ENCODE data around the gene UBE2V1. TPM values are rescaled to one million over a fixed set of nuclear protein-coding genes. Genes with fewer than 3 reads are reported as not detected.

The UBE2V1 gene
- total and polyA plus RNA-seq, 10 of the 15 experiments (the other 5 are each of a cell fraction or from before 2014, with no cell fraction given) = 51.8 to 219 (median 141) TPM

DNA sequence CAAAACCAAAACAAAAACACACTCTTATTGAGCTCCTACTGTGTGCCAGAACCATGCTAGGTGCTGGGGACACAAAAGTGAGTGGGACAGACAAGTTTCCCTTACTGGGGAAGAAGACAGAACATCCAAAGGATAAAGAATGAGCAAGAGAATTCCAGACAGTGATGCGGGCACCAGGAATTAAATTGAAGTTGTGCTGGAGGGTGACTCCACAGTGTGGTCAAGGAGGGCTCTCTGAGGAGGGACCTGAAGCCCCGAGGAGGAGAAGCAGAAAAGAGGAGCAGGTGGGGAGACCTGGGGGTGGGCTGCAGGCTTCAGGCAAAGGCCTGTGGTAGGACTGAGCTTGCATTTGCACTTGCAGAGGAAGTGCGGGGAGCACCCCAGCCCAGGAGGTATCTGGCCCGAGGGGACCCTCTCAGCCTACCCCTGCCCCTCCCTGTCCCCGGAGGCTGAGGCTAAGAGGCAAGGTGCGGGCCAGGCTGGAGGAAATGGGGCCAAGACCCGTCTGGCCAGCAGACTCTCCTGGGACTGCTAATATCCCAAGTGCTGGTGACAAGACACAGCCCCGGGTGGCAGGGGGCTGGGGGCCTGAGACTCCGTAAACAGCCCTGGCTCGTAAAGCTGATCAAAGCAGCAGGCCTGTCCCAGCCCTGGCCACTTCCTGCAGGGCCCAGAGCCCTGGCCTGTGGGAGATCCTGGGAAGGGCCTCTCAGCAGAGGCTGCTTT, 73.1 kb downstream of the UBE2V1 start:
- H3K27me3 ChIP-seq (replicated peaks in 1 of 2; ENCODE audit: control insufficient read depth in 2 of 2, insufficient read depth in 2 of 2, low read length in 1 of 2) = no peaks in the 10 kb centered on the region; a peak in 1 of 4 replicates
- no peaks in the 10 kb centered on the region for H3K9me3 ChIP-seq (replicated peaks; ENCODE audit: control insufficient read depth, insufficient read depth, low read length)
- no peak overlapping the region for H2AFZ ChIP-seq (ENCODE audit: control insufficient read depth, low read depth, low read length)
- TF ChIP-seq POLR2A (IDR thresholded peaks at IDR 0.05; ENCODE audit: low read depth, low read length) = no peak
- TF ChIP-seq IRF4 (IDR thresholded peaks at IDR 0.05; ENCODE audit: low read depth, low read length) = no peak
- no peak for TF ChIP-seq POLR2AphosphoS5 (IDR thresholded peaks at IDR 0.05; ENCODE audit: low read length)
- TF ChIP-seq KAT2A (conservative IDR thresholded peaks at IDR 0.05; ENCODE audit: control insufficient read depth, low read depth, low read length) = no peak
- TF ChIP-seq WRNIP1 (IDR thresholded peaks at IDR 0.05; ENCODE audit: borderline replicate concordance, low read depth, low read length) = no peak
- TF ChIP-seq, protein P1, sequence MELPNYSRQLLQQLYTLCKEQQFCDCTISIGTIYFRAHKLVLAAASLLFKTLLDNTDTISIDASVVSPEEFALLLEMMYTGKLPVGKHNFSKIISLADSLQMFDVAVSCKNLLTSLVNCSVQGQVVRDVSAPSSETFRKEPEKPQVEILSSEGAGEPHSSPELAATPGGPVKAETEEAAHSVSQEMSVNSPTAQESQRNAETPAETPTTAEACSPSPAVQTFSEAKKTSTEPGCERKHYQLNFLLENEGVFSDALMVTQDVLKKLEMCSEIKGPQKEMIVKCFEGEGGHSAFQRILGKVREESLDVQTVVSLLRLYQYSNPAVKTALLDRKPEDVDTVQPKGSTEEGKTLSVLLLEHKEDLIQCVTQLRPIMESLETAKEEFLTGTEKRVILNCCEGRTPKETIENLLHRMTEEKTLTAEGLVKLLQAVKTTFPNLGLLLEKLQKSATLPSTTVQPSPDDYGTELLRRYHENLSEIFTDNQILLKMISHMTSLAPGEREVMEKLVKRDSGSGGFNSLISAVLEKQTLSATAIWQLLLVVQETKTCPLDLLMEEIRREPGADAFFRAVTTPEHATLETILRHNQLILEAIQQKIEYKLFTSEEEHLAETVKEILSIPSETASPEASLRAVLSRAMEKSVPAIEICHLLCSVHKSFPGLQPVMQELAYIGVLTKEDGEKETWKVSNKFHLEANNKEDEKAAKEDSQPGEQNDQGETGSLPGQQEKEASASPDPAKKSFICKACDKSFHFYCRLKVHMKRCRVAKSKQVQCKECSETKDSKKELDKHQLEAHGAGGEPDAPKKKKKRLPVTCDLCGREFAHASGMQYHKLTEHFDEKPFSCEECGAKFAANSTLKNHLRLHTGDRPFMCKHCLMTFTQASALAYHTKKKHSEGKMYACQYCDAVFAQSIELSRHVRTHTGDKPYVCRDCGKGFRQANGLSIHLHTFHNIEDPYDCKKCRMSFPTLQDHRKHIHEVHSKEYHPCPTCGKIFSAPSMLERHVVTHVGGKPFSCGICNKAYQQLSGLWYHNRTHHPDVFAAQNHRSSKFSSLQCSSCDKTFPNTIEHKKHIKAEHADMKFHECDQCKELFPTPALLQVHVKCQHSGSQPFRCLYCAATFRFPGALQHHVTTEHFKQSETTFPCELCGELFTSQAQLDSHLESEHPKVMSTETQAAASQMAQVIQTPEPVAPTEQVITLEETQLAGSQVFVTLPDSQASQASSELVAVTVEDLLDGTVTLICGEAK (IDR thresholded peaks at IDR 0.05; ENCODE audit: borderline replicate concordance) = no peak
- no peak for TF ChIP-seq RB1 (IDR thresholded peaks at IDR 0.05; ENCODE audit: borderline replicate concordance)
- TF ChIP-seq POU2F2 (IDR thresholded peaks at IDR 0.05; ENCODE audit: borderline replicate concordance, low read depth, low read length) = no peak
- TF ChIP-seq, protein P2, sequence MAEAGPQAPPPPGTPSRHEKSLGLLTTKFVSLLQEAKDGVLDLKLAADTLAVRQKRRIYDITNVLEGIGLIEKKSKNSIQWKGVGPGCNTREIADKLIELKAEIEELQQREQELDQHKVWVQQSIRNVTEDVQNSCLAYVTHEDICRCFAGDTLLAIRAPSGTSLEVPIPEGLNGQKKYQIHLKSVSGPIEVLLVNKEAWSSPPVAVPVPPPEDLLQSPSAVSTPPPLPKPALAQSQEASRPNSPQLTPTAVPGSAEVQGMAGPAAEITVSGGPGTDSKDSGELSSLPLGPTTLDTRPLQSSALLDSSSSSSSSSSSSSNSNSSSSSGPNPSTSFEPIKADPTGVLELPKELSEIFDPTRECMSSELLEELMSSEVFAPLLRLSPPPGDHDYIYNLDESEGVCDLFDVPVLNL (IDR thresholded peaks at IDR 0.05; ENCODE audit: low read depth, low read length) = no peak
- no peak for TF ChIP-seq HDAC2 (IDR thresholded peaks at IDR 0.05)
- no peak for TF ChIP-seq MYC (IDR thresholded peaks at IDR 0.05; ENCODE audit: insufficient read depth, insufficient read length, insufficient replicate concordance, low read length, severe bottlenecking)
- TF ChIP-seq, protein P3, sequence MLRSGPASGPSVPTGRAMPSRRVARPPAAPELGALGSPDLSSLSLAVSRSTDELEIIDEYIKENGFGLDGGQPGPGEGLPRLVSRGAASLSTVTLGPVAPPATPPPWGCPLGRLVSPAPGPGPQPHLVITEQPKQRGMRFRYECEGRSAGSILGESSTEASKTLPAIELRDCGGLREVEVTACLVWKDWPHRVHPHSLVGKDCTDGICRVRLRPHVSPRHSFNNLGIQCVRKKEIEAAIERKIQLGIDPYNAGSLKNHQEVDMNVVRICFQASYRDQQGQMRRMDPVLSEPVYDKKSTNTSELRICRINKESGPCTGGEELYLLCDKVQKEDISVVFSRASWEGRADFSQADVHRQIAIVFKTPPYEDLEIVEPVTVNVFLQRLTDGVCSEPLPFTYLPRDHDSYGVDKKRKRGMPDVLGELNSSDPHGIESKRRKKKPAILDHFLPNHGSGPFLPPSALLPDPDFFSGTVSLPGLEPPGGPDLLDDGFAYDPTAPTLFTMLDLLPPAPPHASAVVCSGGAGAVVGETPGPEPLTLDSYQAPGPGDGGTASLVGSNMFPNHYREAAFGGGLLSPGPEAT (IDR thresholded peaks at IDR 0.05; ENCODE audit: low read depth) = no peak
- TF ChIP-seq SMARCA5 (IDR thresholded peaks at IDR 0.05) = no peak
- no peak for ATAC-seq
- 46% methylated on average over 10 of the region's 10 CpGs for WGBS (ENCODE audit: insufficient coverage, insufficient replicate concordance, low lambda C conversion rate, missing lambda C conversion rate)
- no peaks in the 10 kb centered on the region for H3K36me3 ChIP-seq (ENCODE audit: control insufficient read depth in 2 of 2, insufficient read depth in 2 of 2, low read length in 1 of 2)
- no peaks in the 10 kb centered on the region for H4K20me1 ChIP-seq (ENCODE audit: control insufficient read depth, insufficient read depth)
- no peak overlapping the region for H3K4me2 ChIP-seq (ENCODE audit: control insufficient read depth, insufficient read depth)
- no peaks in the 10 kb centered on the region for H3K79me2 ChIP-seq (ENCODE audit: control insufficient read depth, insufficient read depth, low read length)
- H3K4me1 ChIP-seq (ENCODE audit: control insufficient read depth, insufficient read depth, low read length) = peaks cover 10% of the 10 kb centered on the region
- CTCF ChIA-PET = no interaction called here
- SMC1A ChIA-PET (ENCODE audit: uncharacterized antibody, unreplicated experiment) = no interaction called here
- no peak overlapping the region for H3K9ac ChIP-seq (ENCODE audit: control insufficient read depth, insufficient read depth, low read length)
- no peak overlapping the region for H3K27ac ChIP-seq (ENCODE audit: control insufficient read depth, insufficient read depth)
- no peak overlapping the region for H3K4me3 ChIP-seq
- no peak for DNase-seq (ENCODE audit: low read depth, low spot score)
- intact Hi-C loops (cut with micrococcal nuclease; ENCODE audit: unreplicated experiment) = no loop called here
- RAD21 ChIA-PET (ENCODE audit: unreplicated experiment) = no interaction called here
- no peak for FAIRE-seq
- in situ Hi-C loops (cut with MboI) = no loop called here
- BruUV-seq (replicated peaks) = no TSS peak
- POLR2A ChIA-PET = no interaction called here

All from GM12878 (cell line).